GM19463 (cell line): ENCODE data around the gene HHATL.
"Not testable (repeated sequence)": the region's sequence is repeated elsewhere in the genome, so short reads cannot be mapped to it uniquely, and the experiment has no call there.

ENCODE experiments used
- ATAC-seq: cut with Tn5 transposase; IDR thresholded peaks from one replicate; pipeline ENCODE4 v1.9.1; 2021; ENCODE audit warnings: mild to moderate bottlenecking, moderate library complexity; ENCODE audit not compliant: unreplicated experiment

The HHATL gene

DNA sequence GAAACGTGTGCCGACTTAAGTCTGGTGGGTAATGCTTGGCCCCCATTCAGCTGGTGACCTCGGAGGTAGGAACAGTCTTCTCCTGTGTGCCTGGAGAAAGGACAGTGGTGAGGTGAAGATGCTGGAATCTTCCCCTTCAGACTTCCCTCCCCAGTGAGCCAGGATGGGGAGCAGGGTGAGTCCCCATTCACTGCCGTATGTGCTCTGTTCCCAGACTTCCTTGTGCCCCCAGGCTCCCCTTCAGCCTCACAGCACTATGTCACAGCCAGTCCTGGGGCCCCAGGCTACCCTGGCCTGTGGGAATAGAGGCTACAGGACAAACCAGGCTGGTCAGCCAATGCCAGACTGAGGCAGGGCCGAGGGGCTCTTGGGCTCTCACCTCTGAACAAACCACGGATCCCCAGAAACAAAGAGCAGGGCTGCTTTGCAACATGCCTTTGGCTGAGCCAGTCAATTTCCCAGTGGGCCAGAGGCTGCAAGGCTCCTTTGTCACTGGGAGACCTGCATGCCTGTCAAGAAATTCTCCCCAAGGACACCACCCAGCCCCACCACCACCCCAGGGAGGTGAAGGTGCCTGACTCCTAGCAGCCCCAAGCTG is 31.8 kb upstream of the HHATL start:
- ATAC-seq = no peak

DNA sequence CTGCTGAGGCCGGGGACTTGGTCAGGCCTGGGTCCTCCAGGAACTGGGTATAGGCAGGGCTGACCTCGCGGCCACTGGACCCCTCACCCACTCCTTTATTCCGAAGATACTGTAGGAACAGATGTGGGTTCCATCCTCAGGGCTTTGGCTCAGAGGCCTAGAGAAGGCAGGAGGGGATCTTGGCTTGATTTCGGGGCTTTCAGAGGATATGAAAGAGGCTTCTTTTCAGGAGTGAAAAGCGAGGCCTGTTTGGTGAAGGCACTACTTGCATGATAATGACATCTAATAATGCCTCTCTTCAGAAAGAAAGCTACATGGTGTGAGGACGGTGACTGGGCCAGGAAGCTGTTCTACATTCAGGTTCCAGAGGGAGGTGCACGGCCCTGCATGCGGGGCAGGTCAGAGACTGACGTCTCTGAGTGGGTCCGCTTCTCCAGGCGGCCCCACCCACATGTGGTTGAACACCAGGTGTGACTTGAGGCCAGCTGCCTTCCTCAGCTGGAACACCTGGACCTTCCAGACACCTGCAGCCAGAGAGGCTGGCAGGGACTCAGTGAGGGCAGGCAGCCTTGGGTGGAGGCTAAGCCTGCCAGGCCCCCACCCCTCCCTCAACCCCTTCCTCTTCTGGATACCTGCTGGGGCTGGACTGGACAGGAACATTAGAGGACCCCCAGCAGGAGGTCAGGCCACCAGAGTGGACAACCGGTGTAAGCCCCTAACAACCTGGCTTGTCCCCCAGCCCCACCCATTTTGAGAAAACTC is 31.1 kb upstream of the HHATL start:
- ATAC-seq = no peak

DNA sequence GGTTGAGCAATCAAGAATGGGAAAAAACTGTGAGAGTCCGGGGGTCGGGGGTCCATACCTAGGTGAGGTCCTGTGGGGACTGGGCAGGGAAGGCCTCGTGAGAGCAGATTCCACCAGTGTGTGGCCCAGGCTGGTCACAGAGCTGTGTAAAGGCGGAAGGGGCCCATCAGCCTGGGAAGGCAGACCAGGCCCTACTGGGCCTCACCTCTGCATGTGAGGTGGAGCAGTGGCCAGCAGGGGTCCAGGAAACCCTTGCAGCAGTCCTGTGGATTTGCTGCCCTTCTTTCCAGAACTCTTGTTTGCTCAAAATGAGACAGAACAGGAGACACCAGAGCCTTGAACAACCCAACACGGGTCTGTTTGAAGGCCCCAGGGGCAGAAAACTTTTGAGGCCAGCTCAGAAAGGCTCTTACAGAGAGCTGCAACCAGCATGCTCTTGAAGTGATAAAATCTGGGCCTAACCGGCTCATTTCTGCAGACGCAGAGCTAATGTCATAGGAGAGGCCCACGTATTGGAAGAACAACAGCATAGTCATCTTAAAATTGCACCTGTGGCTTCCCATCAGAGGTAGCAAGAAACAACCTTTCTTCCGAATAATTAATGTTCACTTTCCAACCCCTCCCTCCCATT is 30.3 kb upstream of the HHATL start:
- ATAC-seq = no peak

DNA sequence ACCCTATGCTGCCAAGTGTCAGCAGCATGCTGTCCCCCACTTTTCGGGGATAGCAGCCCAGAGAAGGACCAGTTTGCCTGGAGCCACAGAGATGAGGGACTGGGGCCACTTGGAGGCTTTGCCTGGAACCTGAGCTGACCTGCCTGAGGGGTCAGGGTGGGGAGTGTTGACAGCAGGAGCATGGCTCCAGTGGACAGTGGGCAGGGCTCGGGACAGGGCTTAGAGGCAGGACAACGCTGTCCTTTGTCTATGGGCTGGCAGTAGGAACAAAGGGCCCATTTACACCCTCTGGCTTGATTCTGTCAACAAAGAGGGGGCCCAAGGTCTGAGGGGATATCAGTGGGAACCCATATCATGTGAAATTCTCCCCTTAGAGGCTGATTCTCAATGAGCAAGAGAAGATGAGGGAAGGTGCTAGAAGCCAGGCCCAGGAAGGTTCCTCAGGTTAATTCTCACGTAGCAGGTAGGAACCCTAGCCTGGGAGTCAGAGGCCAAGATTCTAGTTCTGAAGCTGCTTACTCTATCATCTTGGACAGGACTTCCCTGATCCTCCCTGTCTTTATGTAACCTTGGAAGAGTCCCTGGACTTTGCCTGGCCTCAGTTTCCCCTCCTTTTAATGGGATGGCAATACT is 29.7 kb upstream of the HHATL start:
- ATAC-seq = no peak

DNA sequence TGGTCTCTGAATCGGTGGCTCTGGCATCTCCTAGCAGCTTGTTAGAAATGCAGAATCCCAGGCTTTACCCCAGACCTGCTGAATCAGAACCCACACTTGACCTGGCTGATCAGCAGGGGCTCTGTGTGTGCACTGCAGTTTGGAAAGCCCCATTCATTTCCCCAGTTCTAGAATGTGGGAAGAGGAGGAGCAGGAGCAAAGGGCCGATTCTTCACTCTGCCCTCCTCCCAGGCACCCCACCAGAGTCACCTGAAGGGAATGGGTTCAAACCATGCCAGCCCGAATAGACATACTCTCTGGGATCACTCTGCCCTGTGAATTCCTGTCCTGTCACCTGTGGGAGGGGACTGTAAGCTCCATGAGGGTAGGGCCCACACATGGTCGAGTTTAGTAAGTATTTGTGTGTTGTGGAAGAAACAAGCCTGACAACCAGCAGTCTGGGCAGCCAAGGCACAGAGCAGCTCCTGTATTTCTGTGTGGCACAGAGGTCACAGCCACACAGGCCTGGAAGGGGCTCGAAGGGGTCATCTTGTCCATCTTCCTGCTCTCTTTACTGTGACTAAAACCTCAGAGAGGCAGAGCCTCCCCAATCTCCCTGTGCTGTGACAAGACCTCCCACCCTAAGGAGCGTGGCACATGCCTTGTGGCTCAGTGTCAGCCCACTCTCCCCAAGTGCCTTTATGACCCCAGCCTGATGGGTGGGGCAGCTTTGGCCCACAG is 29.0 kb upstream of the HHATL start:
- no peak for ATAC-seq

DNA sequence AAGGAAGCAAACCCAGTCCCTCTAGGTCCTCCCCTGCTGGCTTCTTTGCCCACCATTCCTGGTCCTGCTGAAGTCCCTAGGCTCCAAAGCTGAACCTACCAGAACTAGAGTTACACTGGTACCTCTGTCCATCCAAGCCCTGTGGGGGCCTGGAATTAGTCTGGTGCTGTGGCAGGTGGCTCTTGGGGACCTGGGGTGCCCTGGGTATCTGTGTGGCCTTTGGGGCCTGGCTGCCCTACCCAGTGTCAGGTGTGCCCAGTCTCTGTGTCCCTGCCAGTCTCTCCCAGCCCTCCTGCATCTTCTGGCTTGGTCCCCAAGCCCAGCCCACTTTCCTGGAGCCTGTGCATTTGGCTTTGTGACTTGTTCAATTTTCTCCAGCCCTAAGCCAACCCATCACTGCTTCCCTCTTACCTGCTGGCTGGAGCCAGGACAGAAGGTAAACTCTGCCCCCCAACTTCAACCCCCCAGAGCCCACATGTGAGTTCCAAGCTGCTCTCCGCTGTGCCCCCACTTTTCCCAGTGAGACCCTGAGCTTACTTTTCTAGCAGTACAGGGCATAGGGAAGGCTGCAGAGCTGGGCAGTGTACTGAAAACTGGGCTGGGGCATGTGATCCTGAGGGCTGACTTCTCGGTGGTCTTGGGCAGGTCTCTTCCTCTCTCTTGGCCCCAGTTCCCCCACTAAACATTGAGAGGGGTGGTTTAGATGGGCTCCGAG is 28.3 kb upstream of the HHATL start:
- ATAC-seq = no peak

DNA sequence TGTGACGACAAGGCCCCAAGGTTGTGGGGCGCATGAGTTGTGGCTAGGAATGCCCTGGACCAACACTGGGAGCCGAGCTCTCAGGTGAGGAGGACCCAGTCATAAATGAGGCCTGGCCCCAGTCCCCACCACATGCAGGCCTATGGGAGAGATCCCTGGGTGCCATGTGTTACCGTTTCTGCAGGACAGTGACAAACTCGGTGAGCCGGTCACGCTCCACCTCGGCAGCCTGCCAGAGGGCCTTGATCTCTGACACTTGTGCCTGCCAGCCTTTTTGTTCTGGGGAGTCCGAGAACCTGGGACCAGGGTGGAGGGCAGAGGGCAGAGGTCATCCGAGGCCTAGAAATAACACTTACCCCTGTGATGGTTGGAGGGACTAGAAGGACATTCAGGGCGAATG is 27.7 kb upstream of the HHATL start:
- no peak for ATAC-seq

DNA sequence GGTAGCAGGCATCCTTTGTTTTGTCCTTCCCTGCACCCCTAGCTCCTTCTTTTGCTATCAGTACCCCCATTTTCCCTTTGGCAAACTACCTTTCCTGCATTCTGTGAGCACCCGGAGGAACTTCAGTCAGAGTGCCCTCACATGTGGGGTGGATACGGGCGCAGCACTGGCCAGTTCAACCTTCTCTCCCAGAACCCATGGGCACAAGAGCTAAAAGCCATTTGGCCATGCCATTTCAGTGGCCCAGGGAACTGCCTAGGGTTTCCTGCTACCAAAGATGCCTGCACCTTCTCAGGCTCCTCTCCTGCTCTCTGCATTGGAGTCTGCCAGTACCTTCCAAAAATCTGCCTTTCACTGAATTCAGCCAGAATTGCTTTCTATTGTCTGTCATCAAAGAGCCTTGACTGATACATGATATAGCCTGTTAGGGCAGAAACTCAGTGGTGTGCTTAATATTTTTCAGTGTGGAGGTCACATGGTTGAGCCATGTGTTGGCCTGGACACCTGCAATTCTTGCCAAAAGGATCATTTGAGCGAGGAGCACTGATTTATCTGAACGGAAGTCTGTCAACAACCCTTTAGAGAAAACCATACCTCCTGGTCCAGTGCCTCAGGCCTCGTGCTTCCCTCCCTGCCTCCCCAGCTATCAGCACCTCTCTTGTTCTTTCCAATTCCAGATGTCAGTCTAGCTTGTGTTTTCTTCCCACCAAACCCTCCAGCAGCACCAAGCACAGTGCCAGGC is 27.0 kb upstream of the HHATL start:
- no peak for ATAC-seq

DNA sequence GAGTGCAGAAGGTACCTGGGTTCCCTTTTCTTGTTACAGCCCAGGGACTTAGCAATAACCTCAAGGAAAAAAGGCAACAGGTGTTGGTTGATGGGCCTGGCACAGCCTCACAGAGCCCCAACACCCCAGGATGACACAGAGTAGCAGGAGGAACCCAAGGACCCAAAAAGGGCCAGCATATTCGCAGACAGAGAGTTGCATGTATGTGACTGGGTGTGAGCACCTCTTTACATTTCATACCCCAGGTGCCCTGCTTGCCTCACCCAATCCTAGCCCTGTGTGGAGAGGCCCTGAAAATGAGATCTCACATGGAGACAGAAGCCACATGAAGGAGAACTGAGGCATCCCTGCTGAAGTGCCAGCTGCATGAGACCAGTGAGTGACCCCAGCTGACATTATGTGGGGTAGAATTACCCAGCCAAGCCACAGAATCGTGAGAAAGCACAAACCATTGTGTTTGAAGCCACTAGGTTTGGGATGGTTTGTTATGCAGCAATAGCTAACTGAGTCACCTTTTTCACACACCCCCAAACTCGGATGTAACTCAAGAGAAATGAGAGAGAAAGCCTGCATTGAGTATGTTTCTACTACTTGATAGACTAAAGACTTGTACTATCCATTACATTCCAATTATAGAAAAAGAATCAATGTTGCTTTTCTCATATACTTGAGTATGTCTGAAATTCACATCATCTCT is 26.2 kb upstream of the HHATL start:
- no peak for ATAC-seq

DNA sequence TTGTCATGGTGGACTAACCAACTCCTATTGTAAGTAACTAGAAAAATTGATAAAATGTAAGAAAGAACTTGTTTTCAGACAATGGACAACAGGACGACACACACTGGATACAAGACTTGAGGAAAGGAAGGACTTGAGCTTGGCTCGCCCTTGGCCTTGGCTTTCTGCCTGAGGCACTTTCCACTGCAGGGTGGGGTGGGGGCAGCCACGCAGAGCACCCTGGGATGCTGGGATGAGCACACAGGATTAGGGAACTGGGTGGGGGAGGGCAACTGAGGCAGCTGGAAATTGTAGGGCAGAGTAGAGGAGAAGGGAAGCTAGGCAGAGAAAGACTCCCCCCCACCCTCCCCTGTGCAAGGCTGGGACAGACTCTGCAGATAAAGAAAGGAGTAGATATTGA is 25.5 kb upstream of the HHATL start:
- no peak for ATAC-seq

DNA sequence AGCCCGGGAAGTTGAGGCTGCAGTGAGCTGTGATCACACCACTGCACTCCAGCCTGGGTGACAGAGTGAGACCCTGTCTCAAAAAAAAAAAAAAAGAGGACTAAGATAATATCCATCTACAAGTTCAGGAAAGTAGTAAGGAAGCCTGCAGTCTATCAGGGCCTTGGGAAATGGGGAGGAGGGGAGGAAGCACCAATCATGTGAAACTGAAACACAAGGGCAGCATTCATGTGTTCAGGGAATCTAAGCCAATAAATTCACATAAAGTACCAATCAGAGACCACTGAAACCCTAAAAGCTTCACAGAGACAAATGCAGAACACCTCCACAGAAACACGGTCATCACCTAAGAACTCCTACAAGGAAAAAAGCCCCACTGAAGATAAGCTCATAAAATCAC is 22.9 kb upstream of the HHATL start:
- no peak for ATAC-seq

DNA sequence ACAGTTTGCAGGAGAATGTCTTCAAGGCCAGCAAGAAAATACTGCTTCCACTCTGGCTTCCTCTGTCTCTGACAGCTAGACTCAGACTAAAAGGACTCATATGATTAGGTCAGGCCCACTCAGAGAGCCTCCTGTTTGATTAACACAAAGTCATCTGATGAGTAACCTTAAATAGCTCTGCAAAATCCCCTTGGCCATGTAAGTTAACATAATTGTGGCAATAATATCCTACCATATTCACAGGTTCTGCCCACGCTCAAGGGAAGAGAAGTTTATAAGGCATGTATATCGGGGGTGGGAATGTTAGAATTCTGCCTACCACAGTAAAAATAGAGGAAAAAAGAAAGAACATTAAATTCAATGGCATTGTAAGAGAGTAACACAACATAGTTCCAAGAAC is 20.6 kb upstream of the HHATL start:
- no peak for ATAC-seq

DNA sequence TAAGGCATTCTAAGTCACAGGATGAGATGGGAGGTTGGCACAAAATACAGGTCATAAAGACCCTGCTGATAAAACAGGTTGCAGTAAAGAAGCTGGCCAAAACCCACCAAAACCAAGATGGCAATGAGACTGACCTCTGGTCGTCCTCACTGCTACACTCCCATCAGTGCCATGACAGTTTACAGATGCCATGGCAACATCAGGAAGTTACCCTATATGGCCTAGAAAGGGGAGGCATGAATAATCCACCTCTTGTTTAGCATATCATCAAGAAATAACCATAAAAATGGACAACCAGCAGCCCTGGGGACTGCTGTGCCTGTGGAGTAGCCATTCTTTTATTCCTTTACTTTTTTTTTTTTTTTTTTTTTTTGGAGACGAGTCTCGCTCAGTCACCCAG is 19.8 kb upstream of the HHATL start:
- not testable (repeated sequence) for ATAC-seq

DNA sequence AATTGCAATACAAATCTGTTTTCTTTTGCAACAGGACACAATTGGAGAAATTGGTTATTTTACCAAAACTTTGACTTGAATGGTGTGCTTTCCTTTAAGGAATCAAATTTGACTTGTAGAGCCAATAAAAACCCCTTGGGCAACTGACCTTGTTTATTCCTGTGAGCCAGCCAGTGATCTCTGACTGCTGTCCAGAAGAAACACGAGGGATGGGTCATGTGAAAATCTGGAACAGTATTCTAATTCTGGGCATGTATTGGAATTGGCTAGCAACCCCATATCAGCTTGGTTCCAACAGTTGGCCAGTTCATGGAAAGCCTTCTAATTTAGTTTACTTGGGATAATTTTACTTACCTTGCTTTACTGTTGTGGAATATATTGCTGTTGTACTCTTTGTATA is 19.1 kb upstream of the HHATL start:
- ATAC-seq = no peak

DNA sequence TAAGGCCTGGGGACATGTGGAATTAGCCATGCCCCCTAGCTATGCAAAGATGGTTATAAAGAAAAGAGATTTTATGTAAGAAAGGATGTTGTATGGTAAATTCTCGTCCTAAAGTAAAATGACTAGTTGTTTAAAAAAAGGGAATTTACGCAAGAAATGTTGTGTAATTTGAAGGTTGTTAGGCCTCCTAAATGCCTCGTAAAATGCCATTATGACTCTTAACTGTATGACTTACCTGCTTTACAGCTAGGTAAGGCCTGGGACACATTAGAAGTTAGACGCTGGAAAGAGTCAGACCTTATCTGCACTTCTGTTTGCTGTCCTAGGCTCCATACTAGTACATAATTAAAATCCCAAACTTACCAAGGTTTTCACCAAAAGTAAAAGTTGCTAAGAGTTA is 17.5 kb upstream of the HHATL start:
- ATAC-seq = no peak

DNA sequence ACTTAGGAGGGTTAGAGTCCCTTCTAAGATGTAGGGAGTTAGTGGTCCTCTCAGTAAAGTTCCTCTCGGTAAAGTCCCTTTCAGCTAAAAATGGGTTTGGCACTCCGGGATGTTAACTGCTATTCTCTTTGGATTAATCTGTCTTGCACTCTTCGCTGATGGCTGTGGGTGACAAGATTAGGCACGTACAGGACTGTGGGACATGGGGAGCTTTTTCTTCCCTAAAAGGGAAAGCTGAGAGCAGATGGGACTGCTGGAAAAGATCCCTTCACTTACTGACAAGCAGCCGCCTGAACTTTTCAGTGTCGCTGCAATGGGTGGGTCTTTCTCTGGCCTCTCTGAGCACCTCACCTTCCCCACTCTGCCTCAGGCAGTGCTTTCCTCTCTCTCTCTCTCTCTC is 16.4 kb upstream of the HHATL start:
- no peak for ATAC-seq

DNA sequence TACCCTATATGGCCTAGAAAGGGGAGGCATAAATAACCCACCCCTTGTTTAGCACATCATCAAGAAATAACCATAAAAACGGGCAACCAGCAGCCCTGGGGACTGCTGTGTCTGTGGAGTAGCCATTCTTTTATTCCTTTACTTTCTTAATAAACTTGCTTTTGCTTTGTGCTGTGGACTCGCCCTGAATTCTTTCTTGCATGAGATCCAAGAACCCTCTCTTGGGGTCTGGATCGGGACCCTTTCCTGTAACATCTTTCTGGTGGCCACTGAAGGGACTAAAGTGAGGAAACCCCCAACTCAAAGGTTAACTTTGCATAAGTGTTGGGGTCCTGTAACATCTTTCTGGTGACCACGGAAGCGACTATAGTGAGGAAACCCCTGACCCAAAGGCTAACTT is 15.7 kb upstream of the HHATL start:
- no peak for ATAC-seq

DNA sequence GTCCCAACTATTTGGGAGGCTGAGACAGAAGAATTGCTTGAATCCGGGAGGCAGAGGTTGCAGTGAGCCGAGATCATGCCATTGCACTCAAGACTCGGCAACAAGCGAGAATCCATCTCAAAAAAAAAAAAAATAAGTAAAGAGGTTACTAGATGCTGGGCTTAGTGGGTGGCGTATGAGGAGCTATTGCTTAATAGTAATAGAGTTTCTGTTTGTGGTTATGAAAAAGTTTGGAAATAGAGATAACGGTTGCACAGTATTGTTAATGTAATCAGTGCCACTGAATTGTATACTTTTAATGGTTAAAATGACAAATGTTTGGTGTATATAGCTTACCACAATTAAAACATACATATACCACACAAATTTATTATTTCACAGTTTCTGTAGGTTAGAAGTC is 14.7 kb upstream of the HHATL start:
- ATAC-seq = no peak

DNA sequence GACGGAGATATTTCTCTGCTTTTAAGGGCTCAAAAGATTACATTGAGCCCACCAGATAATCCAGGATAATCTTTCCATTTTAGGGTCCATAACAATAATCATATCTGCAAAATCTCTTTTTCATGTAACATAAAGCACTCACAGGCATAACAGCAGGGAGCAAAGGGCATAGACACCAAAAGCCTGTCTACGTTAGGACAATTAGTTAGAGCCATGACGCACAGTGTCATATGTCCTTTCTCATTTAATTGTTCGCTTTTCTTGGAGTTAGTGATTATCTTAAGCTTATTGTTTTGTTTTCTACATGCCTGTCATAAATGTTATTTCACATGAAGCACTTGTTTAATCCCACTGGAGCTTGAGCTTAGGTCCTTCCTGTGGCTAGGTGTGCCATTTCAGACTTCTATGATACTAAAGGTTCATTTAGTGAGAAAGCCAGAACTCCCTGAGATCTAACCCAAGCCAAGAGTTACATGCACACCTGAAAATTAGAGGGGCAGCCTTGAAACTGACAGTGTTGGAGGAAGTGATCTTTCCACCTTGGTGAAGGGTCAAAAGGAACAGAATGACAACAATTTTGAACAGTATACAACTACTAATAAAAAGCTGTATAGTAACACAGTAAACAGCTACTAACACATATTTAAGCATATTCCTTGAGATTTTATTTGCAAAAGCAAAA is 11.7 kb upstream of the HHATL start:
- no peak for ATAC-seq
